ENCODE results near the gene MCEE.

The MCEE gene

DNA sequence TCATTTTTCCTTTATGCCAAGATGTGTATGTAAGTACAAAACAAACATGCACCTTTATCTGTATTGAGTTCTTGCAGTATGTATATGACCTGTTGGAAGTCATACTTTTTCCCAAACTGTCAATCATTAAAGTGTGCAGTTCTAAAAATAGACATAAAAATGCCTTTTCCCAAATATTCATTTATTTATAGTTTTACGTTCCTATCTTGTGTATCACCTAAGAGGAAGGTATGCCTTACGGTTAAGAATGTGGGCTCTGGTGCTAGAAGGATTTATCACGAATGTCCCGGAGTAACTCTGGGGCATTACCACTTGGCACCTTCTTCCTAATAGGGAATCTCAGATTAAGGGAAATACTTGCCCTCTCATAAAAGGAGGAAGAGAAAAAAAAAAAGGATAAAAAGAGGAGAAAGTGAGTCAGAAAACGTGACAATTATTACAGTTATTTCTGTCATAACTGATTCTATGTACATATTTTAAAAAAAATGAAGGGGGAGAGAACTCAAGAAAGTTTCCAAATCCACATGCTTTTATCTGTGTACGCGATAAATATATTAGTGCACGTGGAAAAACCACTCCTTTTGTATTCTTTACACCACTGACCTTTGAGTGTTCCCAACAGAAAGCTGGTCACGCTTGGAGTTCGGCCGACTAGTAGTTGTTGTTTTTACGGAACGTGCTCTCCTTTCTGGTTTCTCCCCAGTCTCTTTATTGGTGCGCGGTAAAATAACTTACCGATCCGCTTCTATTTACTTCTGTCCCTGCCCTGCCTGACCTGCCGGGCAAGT, 721 bp downstream of the MCEE start:
- TF ChIP-seq, protein P1, sequence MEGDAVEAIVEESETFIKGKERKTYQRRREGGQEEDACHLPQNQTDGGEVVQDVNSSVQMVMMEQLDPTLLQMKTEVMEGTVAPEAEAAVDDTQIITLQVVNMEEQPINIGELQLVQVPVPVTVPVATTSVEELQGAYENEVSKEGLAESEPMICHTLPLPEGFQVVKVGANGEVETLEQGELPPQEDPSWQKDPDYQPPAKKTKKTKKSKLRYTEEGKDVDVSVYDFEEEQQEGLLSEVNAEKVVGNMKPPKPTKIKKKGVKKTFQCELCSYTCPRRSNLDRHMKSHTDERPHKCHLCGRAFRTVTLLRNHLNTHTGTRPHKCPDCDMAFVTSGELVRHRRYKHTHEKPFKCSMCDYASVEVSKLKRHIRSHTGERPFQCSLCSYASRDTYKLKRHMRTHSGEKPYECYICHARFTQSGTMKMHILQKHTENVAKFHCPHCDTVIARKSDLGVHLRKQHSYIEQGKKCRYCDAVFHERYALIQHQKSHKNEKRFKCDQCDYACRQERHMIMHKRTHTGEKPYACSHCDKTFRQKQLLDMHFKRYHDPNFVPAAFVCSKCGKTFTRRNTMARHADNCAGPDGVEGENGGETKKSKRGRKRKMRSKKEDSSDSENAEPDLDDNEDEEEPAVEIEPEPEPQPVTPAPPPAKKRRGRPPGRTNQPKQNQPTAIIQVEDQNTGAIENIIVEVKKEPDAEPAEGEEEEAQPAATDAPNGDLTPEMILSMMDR (IDR thresholded peaks at IDR 0.05; ENCODE audit: control extremely low read depth, extremely low read depth, low read depth, missing control alignments), result no peak
- POLR2A ChIA-PET, result interaction anchor here (1.5 to 1.8 kb wide), 2 partner anchors 58 to 61 kb away, joined by 9 read pairs; partner anchors contain the start of gene NAGK
- CTCF ChIA-PET, result interaction anchor here (1.0 to 4.5 kb wide), 4 partner anchors 29 to 836 kb away, joined by 3 to 20 read pairs (median 6); partner anchors contain the start of gene SNRPG
- no peak for DNase-seq (ENCODE audit: extremely low spot score)

DNA sequence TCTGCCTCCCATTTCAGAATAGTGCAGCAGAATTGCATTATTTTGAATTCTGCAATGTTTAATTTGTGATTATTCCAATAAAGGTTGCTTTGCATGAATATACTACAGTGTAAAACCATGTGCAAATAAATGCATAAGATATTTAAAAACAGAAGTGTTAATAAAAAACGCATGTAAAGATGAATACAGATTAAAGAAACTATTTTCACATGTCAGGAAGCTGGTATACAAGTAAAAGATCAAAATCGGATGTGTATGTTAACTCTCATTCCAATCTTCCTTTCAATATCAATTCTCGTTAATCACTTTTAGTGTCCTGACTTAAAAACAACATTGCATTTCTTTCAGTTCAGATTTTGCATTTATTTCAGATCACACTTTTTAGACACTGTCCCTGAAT, 3.1 kb downstream of the MCEE start:
- CTCF ChIA-PET, result interaction anchor here (0.7 to 1.2 kb wide), 4 partner anchors 12 to 55 kb away, joined by 3 to 6 read pairs (median 3); no protein-coding TSS in a partner anchor
- no peak for DNase-seq (ENCODE audit: extremely low spot score)
- POLR2A ChIA-PET, result no interaction called here
- TF ChIP-seq, protein P1 (IDR thresholded peaks at IDR 0.05; ENCODE audit: control extremely low read depth, extremely low read depth, low read depth, missing control alignments), result no peak

DNA sequence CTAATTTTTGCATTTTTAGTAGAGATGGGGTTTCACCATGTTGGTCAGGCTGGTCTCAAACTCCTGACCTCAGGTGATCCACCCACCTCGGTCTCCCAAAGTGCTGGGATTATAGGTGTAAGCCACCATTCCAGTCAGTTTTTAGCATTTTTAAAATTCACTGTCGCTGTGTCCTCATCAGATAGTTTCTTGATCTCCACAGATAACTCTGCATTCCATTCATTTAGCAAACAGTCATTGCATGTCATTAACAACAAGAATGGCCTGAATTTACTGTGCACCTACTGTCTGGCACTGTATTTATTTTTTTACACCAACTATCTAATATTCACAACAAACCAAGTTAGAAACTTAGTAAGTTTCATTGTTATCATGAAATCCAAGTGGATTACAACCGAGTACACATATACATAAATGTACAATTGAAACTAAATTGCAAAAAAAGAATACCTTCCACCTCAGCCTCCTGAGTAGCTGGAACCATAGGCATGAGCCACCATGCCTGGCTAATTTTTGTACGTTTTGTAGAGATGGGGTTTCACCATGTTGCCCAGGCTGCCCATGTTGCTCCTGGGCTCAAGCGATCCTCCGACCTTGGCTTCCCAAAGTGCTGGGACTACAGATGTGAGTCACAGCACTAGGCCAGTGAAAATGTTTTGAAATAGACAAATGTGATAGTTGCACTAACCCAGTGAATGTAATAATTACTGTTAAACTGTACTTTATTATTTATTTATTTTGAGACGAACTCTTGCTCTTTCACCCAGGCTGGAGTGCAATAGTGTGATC, 4.3 kb downstream of the MCEE start:
- TF ChIP-seq, protein P1 (IDR thresholded peaks at IDR 0.05; ENCODE audit: control extremely low read depth, extremely low read depth, low read depth, missing control alignments), result no peak
- CTCF ChIA-PET, result interaction anchor here (0.7 to 1.2 kb wide), 4 partner anchors 25 to 120 kb away, joined by 3 read pairs; no protein-coding TSS in a partner anchor
- DNase-seq (ENCODE audit: extremely low spot score), result no peak
- POLR2A ChIA-PET, result no interaction called here

DNA sequence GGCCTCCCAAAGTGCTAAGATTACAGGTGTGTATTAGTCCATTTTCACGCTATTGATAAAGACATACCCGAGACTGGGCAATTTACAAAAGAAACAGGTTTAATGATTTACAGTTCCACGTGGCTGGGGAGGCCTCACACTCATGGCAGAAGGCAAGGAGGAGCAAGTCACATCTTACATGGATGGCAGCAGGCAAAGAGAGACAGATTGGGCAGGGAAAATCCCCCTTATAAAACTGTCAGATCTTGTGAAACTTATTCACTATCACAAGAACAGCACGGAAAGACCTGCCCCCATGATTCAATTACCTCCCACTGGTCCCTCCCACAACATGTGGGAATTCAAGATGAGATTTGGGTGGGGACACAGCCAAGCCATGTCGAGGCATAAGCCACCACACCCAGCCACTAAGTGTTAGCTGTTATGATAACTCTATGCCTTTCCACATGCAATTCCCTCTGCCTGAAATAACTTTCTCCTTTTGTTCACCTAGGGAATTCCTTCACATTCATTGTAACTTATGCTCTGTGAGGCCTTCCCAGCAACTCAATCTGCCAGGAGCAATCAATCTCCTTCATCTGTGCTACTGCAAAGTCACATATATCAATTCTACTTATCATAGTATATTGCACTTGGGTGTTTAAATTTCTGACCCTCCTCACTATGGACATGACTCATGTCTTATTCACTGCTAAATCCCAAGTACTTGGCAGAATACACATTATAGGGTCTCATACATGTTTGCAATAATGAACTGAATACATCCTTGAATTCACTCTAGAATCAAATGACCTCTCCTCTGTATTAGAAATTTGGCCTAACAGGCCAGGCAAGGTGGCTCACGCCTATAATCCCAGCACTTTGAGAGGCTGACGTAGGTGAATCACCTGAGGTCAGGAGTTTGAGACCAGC, 7.4 kb downstream of the MCEE start:
- ChIA-PET POLR2A (no interaction called here), CTCF (interaction anchor here (1.2 to 4.6 kb wide), 3 partner anchors 22 to 51 kb away, joined by 3 to 26 read pairs (median 4); no protein-coding TSS in a partner anchor)
- TF ChIP-seq, protein P1 (IDR thresholded peaks at IDR 0.05; ENCODE audit: control extremely low read depth, extremely low read depth, low read depth, missing control alignments), result no peak
- no peak for DNase-seq (ENCODE audit: extremely low spot score)

DNA sequence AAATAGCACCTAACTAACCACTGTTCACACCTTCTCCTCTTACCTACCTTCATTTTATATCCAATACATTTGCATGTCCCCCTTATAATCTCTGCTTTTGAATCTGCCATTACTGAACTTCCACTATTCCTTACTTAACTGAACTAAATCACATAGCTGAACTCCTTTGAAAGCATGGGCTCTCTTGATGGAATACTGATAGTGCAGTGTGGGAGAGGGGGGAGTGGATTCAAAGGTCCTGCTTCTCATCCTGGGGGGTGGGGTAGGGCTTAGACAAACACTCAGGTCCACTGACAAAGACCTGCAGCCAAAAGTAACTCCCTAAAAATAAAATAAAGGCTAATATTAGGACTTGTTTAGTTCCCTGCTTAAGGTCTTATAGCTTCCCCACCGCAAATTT, 8.6 kb downstream of the MCEE start:
- POLR2A ChIA-PET, result interaction anchor here (0.5 kb wide), 1 partner anchor 17 kb away, joined by 4 read pairs; no protein-coding TSS in a partner anchor

More for the DNA sequence above, 8.6 kb downstream of the MCEE start:
- TF ChIP-seq, protein P1 (IDR thresholded peaks at IDR 0.05; ENCODE audit: control extremely low read depth, extremely low read depth, low read depth, missing control alignments), result no peak
- CTCF ChIA-PET, result interaction anchor here (1.2 to 4.6 kb wide), 4 partner anchors 11 to 50 kb away, joined by 3 to 26 read pairs (median 4); no protein-coding TSS in a partner anchor
- no peak for DNase-seq (ENCODE audit: extremely low spot score)

Data from GM10248 (cell line).